Measurements from ENCODE around the gene RELA. TPM values are rescaled to one million over a fixed set of nuclear protein-coding genes. Genes with fewer than 3 reads are reported as not detected.
A peak's percentile ranks its signal among the peaks of the same experiment; 100 is the strongest.

The RELA gene
- total RNA-seq, 4 donors from 2014 or later, result 29.4 to 49.4 (median 47.5) TPM

GRCh38 chr11:65627202-65627601 is 35.5 kb downstream of the RELA start:
- TF ChIP-seq CTCF (IDR thresholded peaks at IDR 0.05), result no peak
- no peak for TF ChIP-seq POLR2A (IDR thresholded peaks at IDR 0.05)
- Histone ChIP-seq H3K27ac (no peak overlapping the region), H3K4me1 (peaks cover 0 to 7% (median 0%) of the 10 kb centered on the region in 3 donors), H3K9me3 (no peaks in the 10 kb centered on the region), H3K27me3 (no peaks in the 10 kb centered on the region), H3K36me3 (peaks cover 54 to 99% (median 65%) of the 10 kb centered on the region in 3 donors), H3K4me3 (no peak overlapping the region)
- intact Hi-C loops (cut with DNase I), result no loop called here
- DNase-seq, result no peak
- 91 to 95% methylated on average over 10 to 13 of the region's 13 CpGs for WGBS, 2 donors

- TF ChIP-seq CTCF (IDR thresholded peaks at IDR 0.05), result peak; percentile 49 to 63 (median 58)
- no peak for TF ChIP-seq POLR2A (IDR thresholded peaks at IDR 0.05)
- H3K9me3 ChIP-seq, result no peaks in the 10 kb centered on the region
- H3K4me3 ChIP-seq, result no peak overlapping the region
- H3K27ac ChIP-seq, result no peak overlapping the region
- intact Hi-C loops (cut with DNase I), result no loop called here
- peaks cover 0 to 7% (median 0%) of the 10 kb centered on the region in 3 donors for H3K4me1 ChIP-seq
- peaks cover 58 to 99% (median 61%) of the 10 kb centered on the region in 3 donors for H3K36me3 ChIP-seq
- H3K27me3 ChIP-seq, result no peaks in the 10 kb centered on the region
- DNase-seq, result no peak
- 65 to 67% methylated on average over 11 to 19 of the region's 30 CpGs for WGBS, 2 donors
Observed at GRCh38 chr11:65625628-65626342, 36.9 kb downstream of the RELA start.

DNA sequence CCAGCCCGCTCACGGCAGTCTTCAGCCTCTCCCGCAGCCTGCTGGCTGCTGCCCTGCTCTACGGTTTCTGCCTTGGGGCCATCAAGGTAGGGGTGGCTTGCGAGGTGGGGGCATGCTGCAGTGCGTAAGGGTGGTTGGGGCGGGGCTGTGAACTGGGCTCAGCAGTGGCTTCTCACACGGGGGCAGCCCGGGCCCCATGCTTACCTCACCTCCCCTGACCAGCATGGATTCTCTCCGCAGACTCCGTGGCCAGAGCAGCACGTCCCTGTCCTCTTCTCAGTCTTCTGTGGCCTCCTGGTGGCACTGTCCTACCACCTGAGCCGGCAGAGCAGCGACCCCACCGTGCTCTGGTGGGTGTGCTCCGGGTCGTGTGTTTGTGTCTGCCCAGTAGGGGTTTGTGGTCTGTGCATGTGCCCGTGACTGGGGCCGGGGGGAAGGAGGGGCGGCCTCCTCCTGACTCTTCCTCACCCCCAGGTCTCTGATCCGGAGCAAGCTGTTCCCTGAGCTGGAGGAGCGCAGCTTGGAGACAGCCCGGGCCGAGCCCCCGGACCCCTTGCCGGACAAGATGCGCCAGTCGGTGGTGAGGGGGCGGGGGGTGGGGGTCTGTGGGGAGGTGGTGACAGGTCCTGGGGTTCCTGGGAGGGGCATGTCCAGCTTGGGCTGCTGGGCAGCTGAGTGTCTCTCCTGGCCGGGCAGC is 37.6 kb downstream of the RELA start:
- Histone ChIP-seq H3K27me3 (no peaks in the 10 kb centered on the region), H3K27ac (no peak overlapping the region), H3K9me3 (no peaks in the 10 kb centered on the region), H3K36me3 (peaks cover 53 to 99% (median 61%) of the 10 kb centered on the region in 3 donors), H3K4me1 (peaks cover 0 to 7% (median 0%) of the 10 kb centered on the region in 3 donors), H3K4me3 (no peak overlapping the region)
- no peak for TF ChIP-seq POLR2A (IDR thresholded peaks at IDR 0.05)
- no peak for TF ChIP-seq CTCF (IDR thresholded peaks at IDR 0.05)
- 79 to 87% methylated on average over 4 to 5 of the region's 30 CpGs for WGBS, 2 donors
- intact Hi-C loops (cut with DNase I), result no loop called here
- DNase-seq, result no peak

GRCh38 chr11:65623852-65624616 is 38.7 kb downstream of the RELA start:
- H3K4me1 ChIP-seq, result peaks cover 0 to 7% (median 0%) of the 10 kb centered on the region in 3 donors
- no peak overlapping the region for H3K4me3 ChIP-seq
- no peak for DNase-seq
- H3K27me3 ChIP-seq, result no peaks in the 10 kb centered on the region
- intact Hi-C loops (cut with DNase I), result no loop called here
- H3K36me3 ChIP-seq, result peaks cover 54 to 99% (median 61%) of the 10 kb centered on the region in 3 donors
- WGBS, 2 donors, result 94% methylated on average over 8 to 13 of the region's 25 CpGs
- H3K27ac ChIP-seq, result no peak overlapping the region
- TF ChIP-seq CTCF (IDR thresholded peaks at IDR 0.05) (no peak), POLR2A (IDR thresholded peaks at IDR 0.05) (no peak)
- H3K9me3 ChIP-seq, result no peaks in the 10 kb centered on the region

Data from esophagus squamous epithelium (tissue), 5 donors.